H9 (cell line): ENCODE data around the gene PRF1. TPM values are rescaled to one million over a fixed set of nuclear protein-coding genes. Genes with fewer than 3 reads are reported as not detected.

ENCODE experiments used
- DNase-seq: peaks from one replicate; pipeline ENCODE4 v3.0.0-alpha.2; 2017
- H2AFZ ChIP-seq: one replicate; pipeline ENCODE4 v1.6.1; 2013; ENCODE audit warnings: mild to moderate bottlenecking, low read length, control low read depth, moderate library complexity
- H2AK5ac ChIP-seq: 2 replicates; pipeline ENCODE4 v1.6.1; 2013; ENCODE audit warnings: low read length, control low read depth, mixed read lengths; ENCODE audit not compliant: insufficient read length
- H2BK120ac ChIP-seq: one replicate; pipeline ENCODE4 v1.6.1; 2013; ENCODE audit warnings: low read depth, mild to moderate bottlenecking, low read length, control low read depth, inconsistent platforms; ENCODE audit not compliant: poor library complexity, severe bottlenecking
- H2BK12ac ChIP-seq: 2 replicates; pipeline ENCODE4 v1.6.1; 2013; ENCODE audit warnings: low read length, control low read depth, mixed read lengths, low read depth; ENCODE audit not compliant: insufficient read length
- H2BK15ac ChIP-seq: 2 replicates; pipeline ENCODE4 v1.6.1; 2013; ENCODE audit warnings: low read depth, low read length, control low read depth
- H2BK20ac ChIP-seq: one replicate; pipeline ENCODE4 v1.6.1; 2013; ENCODE audit warnings: low read depth, mild to moderate bottlenecking, low read length, control low read depth, inconsistent platforms; ENCODE audit not compliant: poor library complexity, severe bottlenecking
- H2BK5ac ChIP-seq: 2 replicates; pipeline ENCODE4 v1.6.1; 2013; ENCODE audit warnings: low read length, control low read depth, mixed read lengths; ENCODE audit not compliant: insufficient read length
- H3K14ac ChIP-seq: 2 replicates; pipeline ENCODE4 v1.6.1; 2013; ENCODE audit warnings: low read length, control low read depth; ENCODE audit not compliant: insufficient read depth
- H3K18ac ChIP-seq: 2 replicates; pipeline ENCODE4 v1.6.1; 2013; ENCODE audit warnings: low read depth, mild to moderate bottlenecking, mixed read lengths, low read length, control low read depth; ENCODE audit not compliant: insufficient read length
- H3K23ac ChIP-seq: 2 replicates; pipeline ENCODE4 v1.6.1; 2013; ENCODE audit warnings: low read length, control low read depth, mixed read lengths, low read depth; ENCODE audit not compliant: insufficient read length
- H3K23me2 ChIP-seq: 2 replicates; pipeline ENCODE4 v1.6.1; 2013; ENCODE audit warnings: low read depth, mild to moderate bottlenecking, mixed read lengths, low read length, control low read depth; ENCODE audit not compliant: insufficient read length, poor library complexity, severe bottlenecking
- H3K27ac ChIP-seq: 2 replicates; pipeline ENCODE4 v1.5.1; 2013; ENCODE audit warnings: low read length, control low read depth, mixed read lengths, low read depth; ENCODE audit not compliant: insufficient read length
- H3K27me3 ChIP-seq: 2 replicates; pipeline ENCODE4 v1.6.1; 2013; ENCODE audit warnings: low read length, control low read depth, inconsistent platforms; ENCODE audit not compliant: insufficient read depth
- H3K4ac ChIP-seq: 2 replicates; pipeline ENCODE4 v1.6.1; 2013; ENCODE audit warnings: low read depth, mild to moderate bottlenecking, control low read depth, inconsistent platforms, low read length, moderate library complexity
- H3K4me1 ChIP-seq: 2 replicates; pipeline ENCODE4 v1.6.1; 2013; ENCODE audit warnings: low read length, control low read depth, inconsistent platforms; ENCODE audit not compliant: insufficient read depth
- H3K4me2 ChIP-seq: 2 replicates; pipeline ENCODE4 v1.6.1; 2013; ENCODE audit warnings: low read length, control low read depth, mixed read lengths; ENCODE audit not compliant: insufficient read length, insufficient read depth
- H3K56ac ChIP-seq: 2 replicates; pipeline ENCODE4 v1.6.1; 2013; ENCODE audit warnings: low read depth, mild to moderate bottlenecking, mixed read lengths, low read length, control low read depth; ENCODE audit not compliant: insufficient read length
- H3K79me1 ChIP-seq: 2 replicates; pipeline ENCODE4 v1.6.1; 2013; ENCODE audit warnings: low read depth, mild to moderate bottlenecking, moderate library complexity, low read length, control low read depth, inconsistent platforms; ENCODE audit not compliant: insufficient read depth, poor library complexity, severe bottlenecking
- H3K79me2 ChIP-seq: 2 replicates; pipeline ENCODE4 v1.6.1; 2013; ENCODE audit warnings: low read length, control low read depth, inconsistent platforms; ENCODE audit not compliant: insufficient read depth
- H3K9ac ChIP-seq: 2 replicates; pipeline ENCODE4 v1.6.1; 2013; ENCODE audit warnings: low read length, control low read depth, mixed read lengths; ENCODE audit not compliant: insufficient read length; ENCODE audit errors: extremely low read depth
- H3K9me3 ChIP-seq: one replicate; pipeline ENCODE4 v1.6.1; 2013; ENCODE audit warnings: low read depth, low read length, inconsistent platforms; ENCODE audit not compliant: control insufficient read depth
- H3T11ph ChIP-seq: one replicate; pipeline ENCODE4 v1.6.1; 2013; ENCODE audit warnings: mild to moderate bottlenecking, low read length, control low read depth, inconsistent platforms
- H4K20me1 ChIP-seq: one replicate; pipeline ENCODE4 v1.6.1; 2013; ENCODE audit not compliant: control insufficient read depth, insufficient read length, insufficient read depth
- H4K5ac ChIP-seq: 2 replicates; pipeline ENCODE4 v1.6.1; 2013; ENCODE audit warnings: low read depth, mild to moderate bottlenecking, mixed read lengths, low read length, control low read depth; ENCODE audit not compliant: insufficient read length
- H4K8ac ChIP-seq: replicated peaks from 2 replicates; pipeline ENCODE4 v1.6.1; 2013; ENCODE audit warnings: low read length, control low read depth, mixed read lengths, low read depth; ENCODE audit not compliant: insufficient read length
- H4K91ac ChIP-seq: 2 replicates; pipeline ENCODE4 v1.6.1; 2013; ENCODE audit warnings: low read depth, mild to moderate bottlenecking, moderate library complexity, mixed read lengths, low read length, control low read depth; ENCODE audit not compliant: insufficient read length
- H3K27ac Mint-ChIP-seq, 3 experiments: 2 replicates in 2 of 3; 3 replicates in 1 of 3; pipeline ENCODE4 v1.8.0; 2020 to 2021; ENCODE audit warnings: mixed read lengths in 3 of 3, mild to moderate bottlenecking in 1 of 3, moderate library complexity in 1 of 3
- H3K27me3 Mint-ChIP-seq: 2 replicates; pipeline ENCODE4 v1.8.0; 2021; ENCODE audit warnings: low read depth, mild to moderate bottlenecking, moderate library complexity, mixed read lengths
- H3K36me3 Mint-ChIP-seq, 3 experiments: 2 replicates in 2 of 3; 3 replicates in 1 of 3; pipeline ENCODE4 v1.8.0; 2020 to 2021; ENCODE audit warnings: low read depth in 3 of 3, mixed read lengths in 3 of 3; ENCODE audit not compliant: insufficient read depth in 1 of 3
- H3K4me1 Mint-ChIP-seq, 2 experiments: 2 replicates each; pipeline ENCODE4 v1.8.0; 2020; ENCODE audit warnings: mixed read lengths in 2 of 2
- H3K4me3 Mint-ChIP-seq, 2 experiments: 2 replicates in 1 of 2; 3 replicates in 1 of 2; pipeline ENCODE4 v1.8.0; 2020 to 2021; ENCODE audit warnings: mild to moderate bottlenecking in 2 of 2, mixed read lengths in 2 of 2, moderate library complexity in 1 of 2
- H3K9me3 Mint-ChIP-seq, 2 experiments: 2 replicates in 1 of 2; 3 replicates in 1 of 2; pipeline ENCODE4 v1.8.0; 2020; ENCODE audit warnings: mild to moderate bottlenecking in 2 of 2, mixed read lengths in 2 of 2, moderate library complexity in 1 of 2
- WGBS: extraction: QIAGEN DNeasy Blood & Tissue Kit; methylation state at CpG from one replicate; pipeline ENCODE4 v1.1.7; 2013; ENCODE audit warnings: missing lambda C conversion rate, low lambda C conversion rate, mixed read lengths; ENCODE audit not compliant: insufficient read length; ENCODE audit errors: extremely low coverage; 5-methylcytosine and 5-hydroxymethylcytosine counted together
- total RNA-seq: library from RNA; stranded (reverse); gene quantifications from 2 replicates; pipeline ENCODE4 v1.2.1, GENCODE V29; 2021
- TF ChIP-seq, protein P1 (sequence below): fragments of 200-600 bp; sonication (generic); conservative IDR thresholded peaks from 3 replicates; pipeline ENCODE4 v1.8.0; 2021; ENCODE audit warnings: antibody characterized with exemption, mild to moderate bottlenecking

The PRF1 gene
- total RNA-seq, 1 experiment from 2014 or later: not detected

DNA sequence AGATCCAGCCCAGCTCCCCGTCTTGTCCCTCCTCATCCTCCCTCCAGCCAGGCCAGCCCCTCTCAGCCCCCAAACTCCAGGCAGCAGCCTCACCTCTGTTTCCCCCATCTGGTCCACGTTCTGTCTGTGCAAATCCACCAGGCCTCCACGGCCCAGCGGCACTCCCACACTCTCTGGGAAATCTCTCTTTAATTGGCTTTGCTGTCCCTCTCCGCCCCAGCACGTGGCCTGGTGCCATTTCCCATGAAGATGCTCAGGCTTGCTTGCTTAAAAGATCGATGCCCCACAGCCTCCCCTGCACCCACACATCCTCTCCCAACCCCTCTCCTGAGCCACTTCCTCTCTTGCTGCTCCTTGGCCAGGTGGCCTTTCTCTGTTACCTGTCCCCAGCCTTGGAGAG, 39.3 kb downstream of the PRF1 start:
- no peak overlapping the region for H2AFZ ChIP-seq
- Mint-ChIP-seq H3K27me3 (no peaks in the 10 kb centered on the region), H3K4me3 (no peak overlapping the region), H3K36me3 (peaks cover 0 to 7% (median 0%) of the 10 kb centered on the region in 3 experiments; a peak in 4 of 7 replicates), H3K9me3 (no peaks in the 10 kb centered on the region), H3K27ac (peak overlapping the region in 2 of 3 experiments; percentile 59 to 93; a peak in 3 of 7 replicates), H3K4me1 (peaks cover 17 to 26% of the 10 kb centered on the region in 2 experiments)
- H3K9me3 ChIP-seq: no peaks in the 10 kb centered on the region
- H3K4ac ChIP-seq: no peak overlapping the region
- no peak overlapping the region for H3K9ac ChIP-seq
- no peaks in the 10 kb centered on the region for H3K79me2 ChIP-seq
- H2BK12ac ChIP-seq: no peak overlapping the region
- no peak overlapping the region for H2BK15ac ChIP-seq
- no peaks in the 10 kb centered on the region for H3K23me2 ChIP-seq
- no peak overlapping the region for H4K91ac ChIP-seq
- H3T11ph ChIP-seq: no peak overlapping the region
- H3K79me1 ChIP-seq: no peaks in the 10 kb centered on the region
- no peak for DNase-seq
- H3K4me2 ChIP-seq: no peak overlapping the region
- no peaks in the 10 kb centered on the region for H4K20me1 ChIP-seq
- H2BK5ac ChIP-seq: no peak overlapping the region
- no peak overlapping the region for H3K14ac ChIP-seq
- H2AK5ac ChIP-seq: no peak overlapping the region
- no peak overlapping the region for H2BK20ac ChIP-seq
- TF ChIP-seq, protein P1, sequence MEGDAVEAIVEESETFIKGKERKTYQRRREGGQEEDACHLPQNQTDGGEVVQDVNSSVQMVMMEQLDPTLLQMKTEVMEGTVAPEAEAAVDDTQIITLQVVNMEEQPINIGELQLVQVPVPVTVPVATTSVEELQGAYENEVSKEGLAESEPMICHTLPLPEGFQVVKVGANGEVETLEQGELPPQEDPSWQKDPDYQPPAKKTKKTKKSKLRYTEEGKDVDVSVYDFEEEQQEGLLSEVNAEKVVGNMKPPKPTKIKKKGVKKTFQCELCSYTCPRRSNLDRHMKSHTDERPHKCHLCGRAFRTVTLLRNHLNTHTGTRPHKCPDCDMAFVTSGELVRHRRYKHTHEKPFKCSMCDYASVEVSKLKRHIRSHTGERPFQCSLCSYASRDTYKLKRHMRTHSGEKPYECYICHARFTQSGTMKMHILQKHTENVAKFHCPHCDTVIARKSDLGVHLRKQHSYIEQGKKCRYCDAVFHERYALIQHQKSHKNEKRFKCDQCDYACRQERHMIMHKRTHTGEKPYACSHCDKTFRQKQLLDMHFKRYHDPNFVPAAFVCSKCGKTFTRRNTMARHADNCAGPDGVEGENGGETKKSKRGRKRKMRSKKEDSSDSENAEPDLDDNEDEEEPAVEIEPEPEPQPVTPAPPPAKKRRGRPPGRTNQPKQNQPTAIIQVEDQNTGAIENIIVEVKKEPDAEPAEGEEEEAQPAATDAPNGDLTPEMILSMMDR: no peak
- H4K5ac ChIP-seq: no peak overlapping the region
- no peak overlapping the region for H4K8ac ChIP-seq
- no peaks in the 10 kb centered on the region for H3K27me3 ChIP-seq
- no peak overlapping the region for H3K56ac ChIP-seq
- no peak overlapping the region for H3K27ac ChIP-seq
- no CpG with 5 or more reads among the region's 7 CpGs for WGBS
- no peaks in the 10 kb centered on the region for H3K4me1 ChIP-seq
- H3K23ac ChIP-seq: no peak overlapping the region
- no peak overlapping the region for H2BK120ac ChIP-seq
- H3K18ac ChIP-seq: no peak overlapping the region
